GM23248 (cell line): ENCODE data around the gene GAB2.

Source experiments
- EZH2 ChIP-seq: fragments of 200-600 bp; sonication (generic); IDR thresholded peaks from 2 replicates; pipeline ENCODE4 v1.6.1; 2018; ENCODE audit warnings: antibody characterized with exemption, mild to moderate bottlenecking; ENCODE audit not compliant: insufficient read depth, poor library complexity, severe bottlenecking
- EZH2phosphoT487 ChIP-seq: fragments of 200-600 bp; sonication (generic); IDR thresholded peaks from 2 replicates; pipeline ENCODE4 v1.6.1; 2018; ENCODE audit warnings: antibody characterized with exemption, moderate library complexity, mild to moderate bottlenecking, low read depth; ENCODE audit not compliant: insufficient read depth

- TF ChIP-seq EZH2 (no peak), EZH2phosphoT487 (no peak)
Observed at GRCh38 chr11:78377625-78378418, 39.8 kb downstream of the GAB2 start.
